Measurements from ENCODE around the gene WDR45B.

GRCh38 chr17:82593590-82594087, 54.6 kb downstream of the WDR45B start:
- TF ChIP-seq CTCF (IDR thresholded peaks at IDR 0.05; ENCODE audit: poor library complexity), result no peak
- no peak for TF ChIP-seq EZH2phosphoT487 (IDR thresholded peaks at IDR 0.05; ENCODE audit: low read depth, severe bottlenecking, unreplicated experiment)

All from hepatocyte (in vitro differentiated cells).